ENCODE measurements around the gene ME3.

ME3 gene

GRCh38 chr11:86696451-86696850, 24.0 kb upstream of the ME3 start:
- TF ChIP-seq TAF1 (IDR thresholded peaks at IDR 0.05; ENCODE audit: borderline replicate concordance, insufficient read depth, low read length) (no peak), REST (IDR thresholded peaks at IDR 0.05; ENCODE audit: insufficient read depth in 1 of 2, low read depth in 2 of 2, low read length in 2 of 2) (no peak), POLR2AphosphoS5 (IDR thresholded peaks at IDR 0.05; ENCODE audit: low read depth, low read length) (no peak), FOXP2 (optimal IDR thresholded peaks at IDR 0.05; ENCODE audit: borderline replicate concordance, extremely low read depth, extremely low read length, insufficient read depth) (no peak), SIN3A (IDR thresholded peaks at IDR 0.05; ENCODE audit: borderline replicate concordance, insufficient read depth, low read length) (no peak)

- TF ChIP-seq TAF1 (IDR thresholded peaks at IDR 0.05; ENCODE audit: borderline replicate concordance, insufficient read depth, low read length) (no peak), REST (IDR thresholded peaks at IDR 0.05; ENCODE audit: insufficient read depth in 1 of 2, low read depth in 2 of 2, low read length in 2 of 2) (no peak), POLR2AphosphoS5 (IDR thresholded peaks at IDR 0.05; ENCODE audit: low read depth, low read length) (no peak), FOXP2 (optimal IDR thresholded peaks at IDR 0.05; ENCODE audit: borderline replicate concordance, extremely low read depth, extremely low read length, insufficient read depth) (no peak), SIN3A (IDR thresholded peaks at IDR 0.05; ENCODE audit: borderline replicate concordance, insufficient read depth, low read length) (no peak)
These were observed 23.6 kb upstream of the ME3 start for GRCh38 chr11:86696004-86696403.

- TF ChIP-seq FOXP2 (optimal IDR thresholded peaks at IDR 0.05; ENCODE audit: borderline replicate concordance, extremely low read depth, extremely low read length, insufficient read depth) (no peak), TAF1 (IDR thresholded peaks at IDR 0.05; ENCODE audit: borderline replicate concordance, insufficient read depth, low read length) (no peak), SIN3A (IDR thresholded peaks at IDR 0.05; ENCODE audit: borderline replicate concordance, insufficient read depth, low read length) (no peak), POLR2AphosphoS5 (IDR thresholded peaks at IDR 0.05; ENCODE audit: low read depth, low read length) (no peak), REST (IDR thresholded peaks at IDR 0.05; ENCODE audit: insufficient read depth in 1 of 2, low read depth in 2 of 2, low read length in 2 of 2) (no peak)
These were observed 23.0 kb upstream of the ME3 start for GRCh38 chr11:86695373-86695772.

GRCh38 chr11:86693518-86693917, 21.1 kb upstream of the ME3 start:
- no peak for TF ChIP-seq TAF1 (IDR thresholded peaks at IDR 0.05; ENCODE audit: borderline replicate concordance, insufficient read depth, low read length)
- no peak for TF ChIP-seq REST (IDR thresholded peaks at IDR 0.05; ENCODE audit: insufficient read depth in 1 of 2, low read depth in 2 of 2, low read length in 2 of 2)
- no peak for TF ChIP-seq SIN3A (IDR thresholded peaks at IDR 0.05; ENCODE audit: borderline replicate concordance, insufficient read depth, low read length)
- TF ChIP-seq FOXP2 (optimal IDR thresholded peaks at IDR 0.05; ENCODE audit: borderline replicate concordance, extremely low read depth, extremely low read length, insufficient read depth): no peak
- no peak for TF ChIP-seq POLR2AphosphoS5 (IDR thresholded peaks at IDR 0.05; ENCODE audit: low read depth, low read length)

- no peak for TF ChIP-seq TAF1 (IDR thresholded peaks at IDR 0.05; ENCODE audit: borderline replicate concordance, insufficient read depth, low read length)
- TF ChIP-seq SIN3A (IDR thresholded peaks at IDR 0.05; ENCODE audit: borderline replicate concordance, insufficient read depth, low read length): no peak
- TF ChIP-seq FOXP2 (optimal IDR thresholded peaks at IDR 0.05; ENCODE audit: borderline replicate concordance, extremely low read depth, extremely low read length, insufficient read depth): no peak
- TF ChIP-seq POLR2AphosphoS5 (IDR thresholded peaks at IDR 0.05; ENCODE audit: low read depth, low read length): no peak
- no peak for TF ChIP-seq REST (IDR thresholded peaks at IDR 0.05; ENCODE audit: insufficient read depth in 1 of 2, low read depth in 2 of 2, low read length in 2 of 2)
These were observed 20.3 kb upstream of the ME3 start for GRCh38 chr11:86692746-86693145.

All from PFSK-1 (cell line).